Measurements from ENCODE around the gene PDSS1. TPM values are rescaled to one million over a fixed set of nuclear protein-coding genes. Genes with fewer than 3 reads are reported as not detected.
"Not testable (repeated sequence)": the region's sequence is repeated elsewhere in the genome, so short reads cannot be mapped to it uniquely, and the experiment has no call there.

PDSS1 gene
- total RNA-seq, 2 experiments from 2014 or later, result 3.8 to 4.5 TPM

DNA sequence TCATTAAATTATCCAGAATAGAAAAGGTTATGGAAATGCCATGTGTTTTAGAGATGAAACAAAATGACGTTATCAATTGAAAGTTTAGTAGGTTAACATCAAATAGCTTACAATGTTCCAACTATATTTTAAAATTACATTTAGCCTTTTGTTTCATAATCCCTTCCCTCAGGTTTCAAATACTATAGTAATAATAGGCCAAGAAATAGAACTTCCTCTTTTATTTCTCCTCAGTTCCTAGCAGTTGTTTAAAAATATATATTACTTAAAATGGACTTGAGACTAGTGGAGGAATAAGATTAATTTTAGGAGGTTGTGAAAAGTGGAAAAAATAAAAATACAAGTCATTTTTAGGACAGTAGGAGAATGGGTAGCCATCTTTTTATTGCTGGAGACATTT lies 16.4 kb upstream of the PDSS1 start:
- intact Hi-C loops (cut with DNase I, micrococcal nuclease), result loop anchor here in 1 of 2 experiments (5.0 kb wide), 2 partner anchors 181 to 201 kb away; partner anchors contain the start of gene ABI1
- DNase-seq, result no peak
- H3K9me3 Mint-ChIP-seq, result no peaks in the 10 kb centered on the region
- H3K9me3 ChIP-seq (ENCODE audit: control insufficient read depth in 1 of 2, insufficient read depth in 1 of 2, low read length in 2 of 2), result no peaks in the 10 kb centered on the region
- POLR2A ChIA-PET, result no interaction called here
- TF ChIP-seq, protein P1, sequence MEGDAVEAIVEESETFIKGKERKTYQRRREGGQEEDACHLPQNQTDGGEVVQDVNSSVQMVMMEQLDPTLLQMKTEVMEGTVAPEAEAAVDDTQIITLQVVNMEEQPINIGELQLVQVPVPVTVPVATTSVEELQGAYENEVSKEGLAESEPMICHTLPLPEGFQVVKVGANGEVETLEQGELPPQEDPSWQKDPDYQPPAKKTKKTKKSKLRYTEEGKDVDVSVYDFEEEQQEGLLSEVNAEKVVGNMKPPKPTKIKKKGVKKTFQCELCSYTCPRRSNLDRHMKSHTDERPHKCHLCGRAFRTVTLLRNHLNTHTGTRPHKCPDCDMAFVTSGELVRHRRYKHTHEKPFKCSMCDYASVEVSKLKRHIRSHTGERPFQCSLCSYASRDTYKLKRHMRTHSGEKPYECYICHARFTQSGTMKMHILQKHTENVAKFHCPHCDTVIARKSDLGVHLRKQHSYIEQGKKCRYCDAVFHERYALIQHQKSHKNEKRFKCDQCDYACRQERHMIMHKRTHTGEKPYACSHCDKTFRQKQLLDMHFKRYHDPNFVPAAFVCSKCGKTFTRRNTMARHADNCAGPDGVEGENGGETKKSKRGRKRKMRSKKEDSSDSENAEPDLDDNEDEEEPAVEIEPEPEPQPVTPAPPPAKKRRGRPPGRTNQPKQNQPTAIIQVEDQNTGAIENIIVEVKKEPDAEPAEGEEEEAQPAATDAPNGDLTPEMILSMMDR (IDR thresholded peaks at IDR 0.05), result no peak
- CTCF ChIA-PET, result no interaction called here
- H3K27me3 ChIP-seq (ENCODE audit: control insufficient read depth in 1 of 2, insufficient read depth in 2 of 2, low read length in 2 of 2), result no peaks in the 10 kb centered on the region
- no peaks in the 10 kb centered on the region for H3K36me3 ChIP-seq (ENCODE audit: insufficient read depth, low read length)
- no peak overlapping the region for H3K27ac ChIP-seq (ENCODE audit: low read depth in 1 of 2, low read length in 2 of 2)
- no peak overlapping the region for H3K4me3 Mint-ChIP-seq
- H3K4me1 ChIP-seq (ENCODE audit: insufficient read depth, low read length), result no peaks in the 10 kb centered on the region
- no peaks in the 10 kb centered on the region for H3K36me3 Mint-ChIP-seq (ENCODE audit: low read depth)
- H3K27me3 Mint-ChIP-seq, result peaks cover 4% of the 10 kb centered on the region
- no peak overlapping the region for H3K27ac Mint-ChIP-seq
- no peak overlapping the region for H3K4me3 ChIP-seq (ENCODE audit: low read length)
- peaks cover 45% of the 10 kb centered on the region for H3K4me1 Mint-ChIP-seq (ENCODE audit: low read depth)
- ATAC-seq (ENCODE audit: poor library complexity), result no peak

DNA sequence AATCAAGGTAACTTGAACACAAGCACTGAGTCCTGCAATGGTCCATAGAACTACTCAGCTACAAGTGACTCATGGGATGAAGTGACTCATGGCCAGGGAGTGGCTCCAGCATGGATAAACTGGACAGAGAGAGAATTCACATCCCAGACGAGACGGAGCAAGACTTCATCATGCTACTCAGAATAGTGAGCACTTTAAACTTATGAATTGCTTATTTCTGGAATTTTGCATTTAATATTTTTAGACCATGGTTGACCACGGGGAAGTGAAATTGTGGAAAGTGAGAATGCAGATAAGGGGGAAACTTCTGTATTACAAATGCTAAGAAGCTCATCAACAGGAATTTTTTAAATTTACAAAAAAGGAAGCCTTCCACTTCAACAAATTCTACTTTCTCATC lies 15.5 kb upstream of the PDSS1 start:
- H3K36me3 Mint-ChIP-seq (ENCODE audit: low read depth); H3K36me3 ChIP-seq (ENCODE audit: insufficient read depth, low read length); ATAC-seq (ENCODE audit: poor library complexity); CTCF ChIA-PET; H3K4me3 ChIP-seq (ENCODE audit: low read length); H3K9me3 Mint-ChIP-seq; H3K27me3 Mint-ChIP-seq; H3K27me3 ChIP-seq (ENCODE audit: control insufficient read depth in 1 of 2, insufficient read depth in 2 of 2, low read length in 2 of 2); H3K9me3 ChIP-seq (ENCODE audit: control insufficient read depth in 1 of 2, insufficient read depth in 1 of 2, low read length in 2 of 2); H3K4me1 ChIP-seq (ENCODE audit: insufficient read depth, low read length): not testable (repeated sequence)
- H3K27ac ChIP-seq (ENCODE audit: low read depth in 1 of 2, low read length in 2 of 2), result peak overlapping the region; percentile 28 to 50
- peaks cover 44% of the 10 kb centered on the region for H3K4me1 Mint-ChIP-seq (ENCODE audit: low read depth)
- DNase-seq, result peak in 2 of 14 experiments; percentile 17 to 41
- H3K4me3 Mint-ChIP-seq, result peak overlapping the region; percentile 34
- intact Hi-C loops (cut with DNase I, micrococcal nuclease), result loop anchor here (2.0 to 5.0 kb wide), 3 partner anchors 179 to 200 kb away; partner anchors contain the start of gene ABI1 (in 2 of the 2)
- POLR2A ChIA-PET, result interaction anchor here (1.0 to 2.3 kb wide), 2 partner anchors 15 to 179 kb away, joined by 3 to 17 read pairs; partner anchors contain the start of genes ABI1 and PDSS1
- peak overlapping the region; percentile 83 for H3K27ac Mint-ChIP-seq

DNA sequence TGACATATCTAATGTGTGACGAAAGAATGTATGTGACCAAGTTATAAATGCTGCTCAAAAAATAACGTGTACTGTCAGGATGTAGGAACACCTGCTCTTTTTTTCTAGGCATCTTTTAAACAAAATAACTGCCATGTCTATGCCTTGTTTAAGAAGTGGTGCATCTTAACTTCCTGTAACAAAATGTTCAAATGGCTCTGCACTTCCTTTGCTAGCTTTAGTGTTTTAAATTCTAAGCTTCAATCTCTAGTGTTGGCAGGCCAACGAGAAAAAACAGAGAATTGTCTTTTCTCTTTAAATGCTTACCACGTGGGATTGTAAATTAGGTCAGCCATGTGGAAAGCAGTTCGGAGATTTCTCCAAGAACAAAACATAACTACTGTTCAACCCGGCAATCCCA lies 14.6 kb upstream of the PDSS1 start:
- POLR2A ChIA-PET, result interaction anchor here (0.6 to 2.3 kb wide), 7 partner anchors 14 to 471 kb away, joined by 3 to 17 read pairs (median 3); partner anchors contain the start of genes ABI1, PDSS1 and YME1L1
- TF ChIP-seq, protein P1 (IDR thresholded peaks at IDR 0.05), result no peak

More for the DNA sequence above, 14.6 kb upstream of the PDSS1 start:
- Mint-ChIP-seq H3K4me3 (peak overlapping the region; percentile 11), H3K9me3 (no peaks in the 10 kb centered on the region), H3K27ac (peak overlapping the region; percentile 83), H3K36me3 (ENCODE audit: low read depth) (no peaks in the 10 kb centered on the region), H3K27me3 (peaks cover 4% of the 10 kb centered on the region), H3K4me1 (ENCODE audit: low read depth) (peaks cover 50% of the 10 kb centered on the region)
- intact Hi-C loops (cut with DNase I, micrococcal nuclease), result loop anchor here (1.0 to 5.0 kb wide), 5 partner anchors 14 to 199 kb away; partner anchors contain the start of genes ABI1 (in 2 of the 2) and PDSS1 (in 1 of the 2)
- H3K4me1 ChIP-seq (ENCODE audit: insufficient read depth, low read length), result no peaks in the 10 kb centered on the region
- peak overlapping the region; percentile 28 to 50 for H3K27ac ChIP-seq (ENCODE audit: low read depth in 1 of 2, low read length in 2 of 2)
- H3K4me3 ChIP-seq (ENCODE audit: low read length), result no peak overlapping the region
- ATAC-seq (ENCODE audit: poor library complexity), result peak; percentile 91
- H3K36me3 ChIP-seq (ENCODE audit: insufficient read depth, low read length), result no peaks in the 10 kb centered on the region
- no peaks in the 10 kb centered on the region for H3K9me3 ChIP-seq (ENCODE audit: control insufficient read depth in 1 of 2, insufficient read depth in 1 of 2, low read length in 2 of 2)
- CTCF ChIA-PET, result interaction anchor here (0.7 to 1.0 kb wide), 3 partner anchors 14 to 217 kb away, joined by 3 to 5 read pairs (median 3); partner anchors contain the start of gene PDSS1
- H3K27me3 ChIP-seq (ENCODE audit: control insufficient read depth in 1 of 2, insufficient read depth in 2 of 2, low read length in 2 of 2), result no peaks in the 10 kb centered on the region
- peak in 3 of 14 experiments; percentile 62 to 68 (median 63) for DNase-seq
